MCF 10A (cell line): ENCODE data around the gene WASL. TPM values are rescaled to one million over a fixed set of nuclear protein-coding genes. Genes with fewer than 3 reads are reported as not detected.

Experiments
- BruUV-seq: library from RNA; stranded (reverse); fragments of 400-500 nt; replicated peaks from 2 replicates; lab custom pipeline; 2021; lab: Mats Ljungman, UMichigan
- CTCF ChIA-PET: fragments of 300-600 bp; sonication (Branson Sonifier 250); formaldehyde crosslinking; extraction: SDS; loops from one replicate; lab custom pipeline; 2021; ENCODE audit warnings: antibody characterized with exemption, inconsistent platforms; lab: Yijun Ruan, JAX
- POLR2A ChIA-PET: fragments of 300-600, 350-650 bp; sonication (Branson Sonifier 250); formaldehyde crosslinking; extraction: SDS; loops from one replicate; lab custom pipeline; 2020; ENCODE audit warnings: antibody characterized with exemption, inconsistent platforms; lab: Yijun Ruan, JAX
- DNase-seq: peaks from one replicate; pipeline ENCODE4 v3.0.0-alpha.2; 2018; ENCODE audit not compliant: unreplicated experiment
- H3K27ac Mint-ChIP-seq: one replicate; pipeline ENCODE4 v1.8.0; 2022; ENCODE audit warnings: mild to moderate bottlenecking, low read depth, mixed read lengths; ENCODE audit not compliant: unreplicated experiment
- H3K27me3 Mint-ChIP-seq: one replicate; pipeline ENCODE4 v1.8.0; 2022; ENCODE audit warnings: mixed read lengths; ENCODE audit not compliant: insufficient read depth, unreplicated experiment
- H3K36me3 Mint-ChIP-seq: one replicate; pipeline ENCODE4 v1.8.0; 2022; ENCODE audit warnings: mild to moderate bottlenecking, moderate library complexity, mixed read lengths; ENCODE audit not compliant: insufficient read depth, unreplicated experiment
- H3K4me1 Mint-ChIP-seq: one replicate; pipeline ENCODE4 v1.8.0; 2022; ENCODE audit warnings: mixed read lengths; ENCODE audit not compliant: insufficient read depth, unreplicated experiment
- H3K4me3 Mint-ChIP-seq: one replicate; pipeline ENCODE4 v1.8.0; 2022; ENCODE audit warnings: mild to moderate bottlenecking, moderate library complexity, mixed read lengths; ENCODE audit not compliant: unreplicated experiment
- H3K9me3 Mint-ChIP-seq: one replicate; pipeline ENCODE4 v1.8.0; 2022; ENCODE audit warnings: mixed read lengths; ENCODE audit not compliant: unreplicated experiment
- intact Hi-C: fragments of 100-400 bp; cut with micrococcal nuclease; formaldehyde crosslinking; loops from 2 replicates; pipeline ENCODE4 v1.14.1; 2022
- total RNA-seq: library from RNA; stranded (reverse); gene quantifications from 2 replicates; pipeline ENCODE4 v1.2.3, GENCODE V29; 2022
- TF ChIP-seq, protein P1 (sequence below): fragments of 200-600 bp; IDR thresholded peaks from one replicate; pipeline ENCODE4 v1.8.0; 2022; ENCODE audit warnings: antibody characterized with exemption, mild to moderate bottlenecking; ENCODE audit not compliant: unreplicated experiment

Gene WASL
- total RNA-seq, 1 experiment from 2014 or later, result 34.7 TPM

DNA sequence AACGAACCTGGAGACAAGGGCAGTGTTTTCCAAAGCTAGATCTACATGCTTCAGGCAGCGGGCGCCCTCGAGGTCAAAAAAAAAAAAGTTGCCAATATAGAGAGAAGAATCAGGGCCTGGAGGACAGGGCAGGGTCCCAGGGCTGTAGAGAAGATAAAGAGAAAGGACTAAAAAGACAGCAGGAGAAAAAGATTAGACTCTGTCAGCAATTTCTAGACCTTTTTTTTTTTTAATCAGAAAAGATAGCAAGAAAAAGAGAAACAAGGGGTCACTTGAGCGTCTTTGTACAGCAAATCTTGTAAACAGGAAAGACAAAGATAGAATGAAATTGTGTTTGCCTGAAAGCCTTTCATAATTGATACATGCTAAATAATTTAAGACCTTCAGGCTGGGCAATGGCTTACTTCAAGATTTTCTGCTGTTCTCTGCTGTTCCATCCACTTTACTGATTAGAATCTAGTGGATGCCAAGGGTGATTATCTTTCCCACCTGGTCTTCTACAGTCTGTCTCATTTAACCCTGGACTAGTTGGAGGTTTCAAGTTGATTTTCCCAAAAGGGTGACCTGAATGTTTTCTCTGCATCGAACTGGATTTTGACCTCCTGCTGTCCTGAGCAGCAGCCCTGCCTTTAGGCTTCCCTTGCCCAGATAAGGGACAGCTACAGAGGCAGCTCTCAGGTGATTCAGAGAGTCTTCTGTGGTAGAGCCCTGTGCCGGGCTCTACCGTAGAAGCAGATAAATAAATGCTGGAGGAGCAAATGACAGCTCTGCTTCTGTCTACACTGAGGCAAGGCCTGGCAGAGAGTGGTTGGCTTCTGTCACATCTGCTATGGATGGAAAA, 88.1 kb downstream of the WASL start:
- no peaks in the 10 kb centered on the region for H3K36me3 Mint-ChIP-seq
- H3K4me3 Mint-ChIP-seq, result no peak overlapping the region
- H3K4me1 Mint-ChIP-seq, result no peaks in the 10 kb centered on the region
- H3K27me3 Mint-ChIP-seq, result no peaks in the 10 kb centered on the region
- no TSS peak for BruUV-seq
- TF ChIP-seq, protein P1, sequence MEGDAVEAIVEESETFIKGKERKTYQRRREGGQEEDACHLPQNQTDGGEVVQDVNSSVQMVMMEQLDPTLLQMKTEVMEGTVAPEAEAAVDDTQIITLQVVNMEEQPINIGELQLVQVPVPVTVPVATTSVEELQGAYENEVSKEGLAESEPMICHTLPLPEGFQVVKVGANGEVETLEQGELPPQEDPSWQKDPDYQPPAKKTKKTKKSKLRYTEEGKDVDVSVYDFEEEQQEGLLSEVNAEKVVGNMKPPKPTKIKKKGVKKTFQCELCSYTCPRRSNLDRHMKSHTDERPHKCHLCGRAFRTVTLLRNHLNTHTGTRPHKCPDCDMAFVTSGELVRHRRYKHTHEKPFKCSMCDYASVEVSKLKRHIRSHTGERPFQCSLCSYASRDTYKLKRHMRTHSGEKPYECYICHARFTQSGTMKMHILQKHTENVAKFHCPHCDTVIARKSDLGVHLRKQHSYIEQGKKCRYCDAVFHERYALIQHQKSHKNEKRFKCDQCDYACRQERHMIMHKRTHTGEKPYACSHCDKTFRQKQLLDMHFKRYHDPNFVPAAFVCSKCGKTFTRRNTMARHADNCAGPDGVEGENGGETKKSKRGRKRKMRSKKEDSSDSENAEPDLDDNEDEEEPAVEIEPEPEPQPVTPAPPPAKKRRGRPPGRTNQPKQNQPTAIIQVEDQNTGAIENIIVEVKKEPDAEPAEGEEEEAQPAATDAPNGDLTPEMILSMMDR, result no peak
- intact Hi-C loops, result no loop called here
- no peak overlapping the region for H3K27ac Mint-ChIP-seq
- ChIA-PET POLR2A (no interaction called here), CTCF (interaction anchor here (0.8 kb wide), 1 partner anchor 9 kb away, joined by 3 read pairs; no protein-coding TSS in a partner anchor)
- no peaks in the 10 kb centered on the region for H3K9me3 Mint-ChIP-seq
- no peak for DNase-seq

GRCh38 chr7:123658023-123658422, 90.8 kb downstream of the WASL start:
- no peak for DNase-seq
- H3K36me3 Mint-ChIP-seq, result no peaks in the 10 kb centered on the region
- H3K4me1 Mint-ChIP-seq, result no peaks in the 10 kb centered on the region
- TF ChIP-seq, protein P1, result no peak
- no TSS peak for BruUV-seq
- CTCF ChIA-PET, result interaction anchor here (0.6 to 1.6 kb wide), 2 partner anchors 22 to 24 kb away, joined by 3 to 4 read pairs; no protein-coding TSS in a partner anchor
- POLR2A ChIA-PET, result no interaction called here
- intact Hi-C loops, result no loop called here
- no peaks in the 10 kb centered on the region for H3K27me3 Mint-ChIP-seq
- no peak overlapping the region for H3K4me3 Mint-ChIP-seq
- no peaks in the 10 kb centered on the region for H3K9me3 Mint-ChIP-seq
- no peak overlapping the region for H3K27ac Mint-ChIP-seq

DNA sequence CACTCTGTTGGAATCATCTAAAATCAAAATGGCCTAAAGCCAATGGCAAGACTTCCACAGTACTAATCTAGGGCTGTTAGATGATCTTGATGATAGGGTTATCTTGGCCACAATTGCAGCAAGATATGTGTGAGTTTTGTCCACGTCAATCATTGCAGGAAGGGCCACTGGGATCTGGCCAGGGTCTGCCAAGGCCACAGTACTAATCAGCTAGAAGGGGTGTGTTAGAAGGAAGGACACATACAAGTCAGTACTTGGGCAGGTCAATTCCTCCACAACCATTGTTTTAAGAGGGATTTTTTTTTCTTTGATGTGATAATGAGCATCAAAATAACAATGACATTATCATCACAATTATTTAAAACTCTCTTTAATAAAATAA, 91.5 kb downstream of the WASL start:
- ChIA-PET POLR2A (interaction anchor here (1.2 kb wide), 1 partner anchor 12 kb away, joined by 3 read pairs; no protein-coding TSS in a partner anchor), CTCF (interaction anchor here (0.7 to 1.6 kb wide), 4 partner anchors 9 to 76 kb away, joined by 3 to 7 read pairs (median 4); no protein-coding TSS in a partner anchor)
- Mint-ChIP-seq H3K4me3 (no peak overlapping the region), H3K4me1 (no peaks in the 10 kb centered on the region), H3K36me3 (no peaks in the 10 kb centered on the region), H3K27me3 (no peaks in the 10 kb centered on the region), H3K27ac (no peak overlapping the region), H3K9me3 (no peaks in the 10 kb centered on the region)
- no peak for DNase-seq
- TF ChIP-seq, protein P1, result no peak
- intact Hi-C loops, result no loop called here
- no TSS peak for BruUV-seq

DNA sequence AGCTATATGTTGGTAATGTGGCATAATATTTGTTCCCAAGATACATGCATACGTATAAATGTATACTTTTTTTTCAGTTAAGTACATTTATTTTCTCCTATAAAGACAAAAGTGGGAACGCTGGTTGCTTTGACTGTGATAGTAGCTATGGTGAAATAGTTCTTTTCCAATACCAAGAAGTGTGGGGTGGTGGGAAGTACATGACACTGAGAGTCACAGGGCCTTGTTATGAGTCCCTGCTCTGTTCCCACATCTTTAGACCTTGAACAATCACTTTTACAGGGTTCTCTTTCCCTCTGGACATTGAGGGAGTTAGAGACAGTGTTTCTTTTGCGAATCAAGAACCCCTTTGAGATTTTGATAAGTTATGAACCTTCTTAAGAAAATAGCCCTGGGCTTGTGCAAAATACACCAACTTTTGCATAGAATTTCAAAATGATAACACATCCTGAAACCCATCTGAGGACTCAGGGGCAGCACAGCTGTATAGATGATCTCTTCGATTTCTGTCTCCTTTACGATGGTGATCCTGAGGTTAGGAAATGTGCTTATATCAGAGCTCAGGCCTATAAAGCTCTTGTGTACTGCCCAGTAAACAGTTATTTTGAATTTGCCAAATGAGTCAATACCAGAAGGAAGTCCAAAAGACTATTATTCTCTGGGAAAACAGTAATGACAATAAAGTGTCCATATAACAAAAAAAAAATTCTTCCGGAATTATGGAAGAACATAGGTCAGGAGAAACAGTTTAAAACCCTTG, 92.1 kb downstream of the WASL start:
- Mint-ChIP-seq H3K4me1 (no peaks in the 10 kb centered on the region), H3K36me3 (no peaks in the 10 kb centered on the region), H3K4me3 (no peak overlapping the region), H3K27me3 (no peaks in the 10 kb centered on the region), H3K27ac (no peak overlapping the region), H3K9me3 (no peaks in the 10 kb centered on the region)
- CTCF ChIA-PET, result interaction anchor here (0.5 to 1.8 kb wide), 7 partner anchors 9 to 76 kb away, joined by 3 to 7 read pairs (median 4); no protein-coding TSS in a partner anchor
- intact Hi-C loops, result no loop called here
- POLR2A ChIA-PET, result interaction anchor here (1.2 kb wide), 2 partner anchors 10 to 12 kb away, joined by 3 to 5 read pairs; no protein-coding TSS in a partner anchor
- BruUV-seq, result no TSS peak
- TF ChIP-seq, protein P1, result no peak
- DNase-seq, result no peak
